HG03139 (cell line): Measurements from ENCODE around the gene CYP2A7.
"Not testable (repeated sequence)": the region's sequence is repeated elsewhere in the genome, so short reads cannot be mapped to it uniquely, and the experiment has no call there.

Experiments
- ATAC-seq: cut with Tn5 transposase; IDR thresholded peaks from one replicate; pipeline ENCODE4 v1.9.1; 2021; ENCODE audit not compliant: unreplicated experiment

The CYP2A7 gene, protein sequence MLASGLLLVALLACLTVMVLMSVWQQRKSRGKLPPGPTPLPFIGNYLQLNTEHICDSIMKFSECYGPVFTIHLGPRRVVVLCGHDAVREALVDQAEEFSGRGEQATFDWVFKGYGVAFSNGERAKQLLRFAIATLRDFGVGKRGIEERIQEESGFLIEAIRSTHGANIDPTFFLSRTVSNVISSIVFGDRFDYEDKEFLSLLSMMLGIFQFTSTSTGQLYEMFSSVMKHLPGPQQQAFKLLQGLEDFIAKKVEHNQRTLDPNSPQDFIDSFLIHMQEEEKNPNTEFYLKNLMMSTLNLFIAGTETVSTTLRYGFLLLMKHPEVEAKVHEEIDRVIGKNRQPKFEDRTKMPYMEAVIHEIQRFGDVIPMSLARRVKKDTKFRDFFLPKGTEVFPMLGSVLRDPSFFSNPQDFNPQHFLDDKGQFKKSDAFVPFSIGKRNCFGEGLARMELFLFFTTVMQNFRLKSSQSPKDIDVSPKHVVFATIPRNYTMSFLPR

GRCh38 chr19:40882062-40882461 lies at the start of gene CYP2A7:
CYP2A7 (minus strand) TSS chr19:40882231; CDS start chr19:40882210, 21 bp downstream.
- ATAC-seq, result not testable (repeated sequence)

- not testable (repeated sequence) for ATAC-seq
Measured at GRCh38 chr19:40930799-40931198, 48.8 kb upstream of the CYP2A7 start.

DNA sequence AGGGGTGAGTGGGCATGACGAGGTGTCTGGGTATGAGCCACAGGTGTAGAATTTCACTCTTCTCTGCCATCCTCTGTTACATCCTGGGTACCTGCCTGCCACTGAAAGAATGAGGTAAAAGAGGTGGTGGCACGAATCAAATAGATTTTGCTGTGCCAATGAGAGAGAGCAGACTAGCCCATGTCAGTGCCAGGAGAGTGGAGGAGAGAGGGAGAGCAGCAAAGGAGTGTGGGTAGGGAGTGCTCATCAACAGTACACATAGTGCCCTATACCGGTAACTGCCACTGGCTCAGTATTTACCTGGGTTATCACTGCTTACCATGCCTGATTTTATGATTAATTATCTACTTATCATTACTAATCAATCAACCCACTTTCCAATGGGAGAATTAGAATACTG lies 47.9 kb upstream of the CYP2A7 start:
- not testable (repeated sequence) for ATAC-seq

DNA sequence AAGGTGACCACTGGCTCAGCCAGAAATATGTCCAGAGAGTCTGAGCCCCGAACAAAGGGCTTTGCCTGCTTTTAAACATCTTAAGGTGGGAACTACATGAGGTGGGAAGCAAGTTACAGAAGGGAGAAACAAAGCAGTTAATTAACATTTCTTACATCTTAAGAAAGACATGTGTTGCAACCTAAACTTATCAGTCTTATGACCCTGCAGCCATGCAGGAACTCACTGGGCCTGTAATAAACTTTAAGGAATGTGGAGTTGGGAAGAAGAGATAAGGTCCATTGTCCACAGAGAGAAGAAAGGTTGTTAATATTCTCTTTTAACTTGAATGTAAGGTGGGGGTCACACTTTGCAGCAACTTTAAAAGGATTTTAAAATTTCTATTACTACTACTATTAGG lies 46.8 kb upstream of the CYP2A7 start:
- ATAC-seq, result no peak

DNA sequence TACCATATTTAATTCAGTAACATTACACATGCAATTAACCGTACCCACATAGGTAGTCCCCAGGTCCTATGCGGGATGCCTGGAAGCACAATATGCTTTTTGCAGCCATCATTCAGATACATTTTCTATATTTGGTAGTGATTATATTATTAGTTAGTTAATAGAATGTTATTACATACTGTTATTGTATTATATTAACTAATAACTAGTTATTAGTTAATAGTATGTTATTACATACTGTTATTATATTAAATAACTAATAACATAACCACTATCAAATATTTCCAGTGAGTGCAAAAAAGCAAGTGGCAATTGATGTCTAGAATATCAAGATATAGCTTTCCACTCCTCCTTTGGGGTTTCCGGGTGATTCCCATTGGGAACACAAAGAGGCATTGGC lies 45.5 kb upstream of the CYP2A7 start:
- ATAC-seq, result no peak

DNA sequence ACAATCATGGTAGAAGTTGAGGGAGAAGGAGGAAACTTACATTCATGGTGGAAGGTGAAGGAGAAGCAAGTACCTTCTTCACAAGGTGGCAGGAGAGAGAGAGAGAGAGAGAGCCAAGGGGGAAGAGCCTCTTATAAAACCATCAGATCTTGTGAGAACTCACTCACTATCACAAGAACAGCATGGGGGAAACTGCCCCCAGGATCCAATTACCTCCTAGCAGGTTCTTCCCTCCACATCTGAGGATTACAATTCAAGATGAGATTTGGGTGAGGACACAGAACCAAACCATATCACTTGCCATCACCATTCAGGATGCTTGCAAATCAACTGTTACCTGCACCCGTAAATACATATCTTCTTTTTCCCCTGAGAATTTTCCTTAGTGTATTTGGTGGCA lies 44.2 kb upstream of the CYP2A7 start:
- not testable (repeated sequence) for ATAC-seq

GRCh38 chr19:40923934-40924391 lies 41.9 kb upstream of the CYP2A7 start:
- ATAC-seq, result no peak

- not testable (repeated sequence) for ATAC-seq
Measured at GRCh38 chr19:40922237-40923160, 40.5 kb upstream of the CYP2A7 start.

DNA sequence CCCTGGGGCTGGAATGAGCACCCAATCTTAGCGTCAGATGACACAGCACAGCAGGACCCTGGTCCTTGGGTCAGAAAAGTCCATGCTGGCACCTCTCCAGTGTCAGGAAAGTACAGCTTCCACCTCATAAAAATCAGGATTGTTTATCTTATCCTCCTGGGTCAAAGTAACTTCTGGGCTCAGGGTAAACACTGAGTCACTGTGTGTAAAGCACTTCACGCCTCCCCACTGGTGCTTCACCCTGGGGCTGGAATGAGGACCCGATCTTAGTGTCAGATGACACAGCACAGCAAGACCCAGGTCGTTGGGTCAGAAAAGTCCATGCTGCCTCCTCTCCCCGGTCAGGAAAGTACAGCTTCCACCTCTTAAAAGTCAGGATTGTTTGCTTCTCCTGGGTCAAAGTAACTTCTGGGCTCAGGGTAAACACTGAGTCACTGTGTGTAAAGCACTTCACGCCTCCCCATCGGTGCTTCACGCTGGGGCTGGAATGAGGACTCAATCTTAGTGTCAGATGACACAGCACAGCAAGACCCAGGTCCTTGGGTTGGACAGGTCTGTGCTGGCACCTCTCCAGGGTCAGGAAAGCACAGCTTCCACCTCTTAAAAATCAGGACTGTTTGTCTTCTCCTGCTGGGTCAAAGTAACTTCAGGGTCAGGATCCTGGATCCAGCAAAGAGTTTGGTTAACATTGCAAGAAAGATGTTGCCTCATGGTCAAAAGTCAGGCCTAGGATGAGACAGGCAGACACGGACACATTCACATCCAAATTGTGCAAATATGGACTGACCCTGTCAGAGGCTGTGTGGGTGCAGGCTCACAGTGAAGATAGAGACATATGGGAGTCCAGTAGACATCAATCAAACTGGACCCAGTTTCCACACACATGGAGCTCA lies 39.2 kb upstream of the CYP2A7 start:
- no peak for ATAC-seq

- no peak for ATAC-seq
Measured at GRCh38 chr19:40920300-40921004, 38.4 kb upstream of the CYP2A7 start.

- ATAC-seq, result not testable (repeated sequence)
Measured at GRCh38 chr19:40919530-40920299, 37.7 kb upstream of the CYP2A7 start.

- not testable (repeated sequence) for ATAC-seq
Measured at GRCh38 chr19:40918303-40918702, 36.3 kb upstream of the CYP2A7 start.

DNA sequence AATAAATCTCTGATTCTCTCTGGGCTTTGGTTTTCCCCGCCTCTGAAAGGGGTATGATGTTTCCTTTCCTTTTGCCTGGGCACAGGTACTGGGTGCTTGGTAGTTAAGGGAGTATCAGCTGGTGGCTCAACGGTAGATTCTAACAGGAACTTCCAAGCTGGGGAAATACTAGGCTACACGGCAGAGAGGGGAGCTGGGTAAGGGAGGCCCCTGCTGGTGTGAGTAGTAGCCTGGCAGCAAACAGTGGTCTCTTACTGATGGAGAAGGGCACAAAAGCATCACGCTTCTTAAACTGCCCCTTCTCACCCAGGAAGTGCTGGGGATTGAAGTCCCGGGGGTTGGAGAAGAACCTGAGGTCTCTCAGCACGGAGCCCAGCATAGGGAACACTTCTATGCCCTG lies 26.9 kb upstream of the CYP2A7 start:
- no peak for ATAC-seq

DNA sequence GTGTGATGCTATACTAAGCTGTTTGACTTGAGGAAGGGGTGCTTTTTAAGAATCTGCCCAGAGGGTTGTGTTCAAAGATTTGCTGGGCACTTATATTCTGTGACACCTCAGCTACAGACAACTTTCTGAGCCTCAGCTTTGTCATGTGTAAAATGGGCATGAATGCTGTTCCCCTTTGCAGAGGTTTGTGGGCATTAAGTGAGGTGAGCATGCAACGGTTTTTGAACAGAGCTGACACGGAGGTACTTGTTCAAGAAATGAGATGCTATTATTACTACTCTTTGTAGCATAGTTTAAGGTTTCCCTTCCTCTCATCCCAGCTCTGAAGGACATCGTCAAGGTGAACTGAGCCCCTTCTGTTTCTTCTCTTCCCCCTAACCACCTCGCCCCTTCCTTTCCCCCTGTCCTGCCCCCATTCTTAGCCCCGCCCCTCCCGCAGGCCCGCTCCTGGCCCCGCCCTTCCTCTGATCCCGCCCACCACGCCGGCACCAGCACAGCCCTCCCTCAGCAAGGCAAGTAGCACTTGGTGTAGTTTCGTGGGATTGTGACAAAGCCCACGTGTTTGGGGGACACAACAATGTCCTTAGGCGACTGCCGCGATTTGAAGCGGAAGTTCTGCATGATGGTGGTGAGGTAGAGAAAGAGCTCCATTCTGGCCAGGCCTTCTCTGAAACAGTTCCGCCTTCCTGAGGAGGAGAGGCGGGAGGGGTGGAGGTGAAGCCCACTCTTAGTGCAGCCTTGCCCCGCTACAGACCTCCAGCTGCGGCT lies 26.1 kb upstream of the CYP2A7 start:
- no peak for ATAC-seq

- no peak for ATAC-seq
Measured at GRCh38 chr19:40906512-40906911, 24.5 kb upstream of the CYP2A7 start.

GRCh38 chr19:40904673-40905156 lies 22.7 kb upstream of the CYP2A7 start:
- not testable (repeated sequence) for ATAC-seq

GRCh38 chr19:40901975-40902750 lies 20.1 kb upstream of the CYP2A7 start:
- ATAC-seq, result not testable (repeated sequence)
